ENCODE measurements around the gene FKBP5.
A peak's percentile ranks its signal among the peaks of the same experiment; 100 is the strongest.
"Not testable (repeated sequence)": the region's sequence is repeated elsewhere in the genome, so short reads cannot be mapped to it uniquely, and the experiment has no call there.

FKBP5 gene

DNA sequence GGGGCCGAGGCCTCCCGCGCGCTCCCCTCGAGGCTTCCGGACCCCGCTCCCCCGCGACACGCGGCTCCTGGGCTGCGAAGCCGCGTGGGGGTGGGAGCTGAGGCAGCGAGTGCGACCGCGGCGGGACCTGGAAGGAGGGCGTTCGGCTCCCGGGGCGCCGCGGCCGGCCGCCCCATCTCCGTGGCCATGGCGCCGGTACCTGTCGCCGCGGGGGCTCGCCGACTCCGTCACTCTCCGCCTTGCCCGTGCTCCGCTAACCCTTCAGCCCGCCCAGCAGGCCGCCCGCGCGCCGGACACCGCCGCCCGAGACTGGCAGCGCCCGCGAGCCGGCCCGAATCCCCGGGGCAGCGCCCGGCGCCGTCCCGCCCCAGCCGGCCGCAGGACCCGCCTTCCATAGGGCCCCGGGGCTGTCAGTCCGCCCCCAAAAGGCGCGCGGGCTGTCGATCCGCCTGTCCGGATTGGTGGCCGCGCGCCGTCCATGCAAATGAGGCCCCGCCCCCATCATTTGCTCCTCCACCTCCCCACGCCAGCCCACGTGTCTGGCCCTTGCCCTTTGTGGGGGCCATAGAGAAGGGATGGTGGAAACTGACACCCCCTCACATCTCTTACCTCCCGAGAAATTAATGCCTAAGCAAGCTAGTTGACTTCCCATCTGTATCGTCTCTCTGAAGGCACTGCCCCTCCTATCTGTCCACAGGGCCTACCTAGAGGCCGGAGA is at the start of gene FKBP5:
TSS of gene FKBP5 (minus strand) at position 311 of the 718 bp plus-strand sequence. CDS start 46,091 bp downstream, outside the sequence.
- peak; percentile 27 for DNase-seq

DNA sequence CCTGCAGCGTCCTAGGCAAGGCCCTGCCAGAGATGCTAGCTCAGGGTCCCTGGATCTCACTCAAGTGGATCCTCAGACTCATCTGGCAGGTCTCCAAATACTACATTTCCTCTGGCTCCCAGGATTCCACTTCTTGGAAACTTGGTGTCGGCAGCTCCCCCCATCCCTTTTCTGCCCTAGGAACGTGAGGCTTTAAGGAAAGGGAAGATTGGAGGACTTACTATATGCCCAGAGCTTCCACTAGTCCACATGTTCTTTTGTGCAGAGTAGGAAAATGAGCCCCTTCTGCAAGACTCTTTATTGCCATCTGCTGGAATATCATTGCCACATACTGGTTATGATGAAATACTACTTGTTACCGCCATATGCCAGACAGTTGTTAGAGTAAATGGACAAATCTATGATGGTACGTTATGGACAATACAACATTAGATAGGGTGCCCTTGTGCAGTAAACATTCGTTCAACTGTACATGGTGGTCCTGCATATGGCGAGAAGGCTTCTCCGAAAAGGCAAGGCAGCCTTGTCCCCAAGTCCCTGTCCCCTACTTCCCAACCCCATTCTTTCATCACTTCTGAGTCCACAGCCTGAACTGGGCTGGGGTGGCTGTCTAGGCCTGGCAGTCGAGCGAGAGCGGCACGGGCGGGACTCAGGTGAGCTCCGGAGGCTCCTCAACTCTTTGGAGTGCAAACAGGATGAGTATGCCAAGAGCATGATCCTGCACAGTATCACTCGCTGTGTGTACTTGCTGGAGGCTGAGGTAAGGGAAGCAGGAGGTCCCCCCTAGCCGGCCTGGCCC is 48.9 kb upstream of the FKBP5 start:
- DNase-seq: peak; percentile 88

DNA sequence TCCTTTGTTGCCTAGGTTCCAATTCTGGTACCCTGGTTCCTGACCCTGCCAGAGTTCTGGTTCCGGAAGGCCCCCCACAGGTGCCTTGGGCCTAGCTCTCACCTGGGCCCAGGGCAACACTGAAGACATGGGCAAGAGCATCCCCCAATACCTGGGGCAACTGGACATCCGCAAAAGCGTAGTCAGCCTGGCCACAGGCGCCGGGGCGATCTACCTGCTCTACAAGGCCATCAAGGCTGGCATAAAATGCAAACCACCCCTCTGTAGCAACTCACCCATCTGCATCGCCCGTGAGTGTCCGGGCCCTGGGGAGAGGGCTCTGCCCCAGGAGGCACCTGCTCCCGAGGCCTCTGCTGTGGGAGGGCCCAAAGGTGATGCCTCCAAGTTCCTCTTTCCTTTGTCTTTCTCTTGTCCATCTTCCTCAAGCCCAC is 48.3 kb upstream of the FKBP5 start, which contains the start of gene ARMC12:
TSS of gene ARMC12 (plus strand) at position 51 of the 431 bp plus-strand sequence. CDS start at position 128, 77 bp downstream.
- DNase-seq: no peak

DNA sequence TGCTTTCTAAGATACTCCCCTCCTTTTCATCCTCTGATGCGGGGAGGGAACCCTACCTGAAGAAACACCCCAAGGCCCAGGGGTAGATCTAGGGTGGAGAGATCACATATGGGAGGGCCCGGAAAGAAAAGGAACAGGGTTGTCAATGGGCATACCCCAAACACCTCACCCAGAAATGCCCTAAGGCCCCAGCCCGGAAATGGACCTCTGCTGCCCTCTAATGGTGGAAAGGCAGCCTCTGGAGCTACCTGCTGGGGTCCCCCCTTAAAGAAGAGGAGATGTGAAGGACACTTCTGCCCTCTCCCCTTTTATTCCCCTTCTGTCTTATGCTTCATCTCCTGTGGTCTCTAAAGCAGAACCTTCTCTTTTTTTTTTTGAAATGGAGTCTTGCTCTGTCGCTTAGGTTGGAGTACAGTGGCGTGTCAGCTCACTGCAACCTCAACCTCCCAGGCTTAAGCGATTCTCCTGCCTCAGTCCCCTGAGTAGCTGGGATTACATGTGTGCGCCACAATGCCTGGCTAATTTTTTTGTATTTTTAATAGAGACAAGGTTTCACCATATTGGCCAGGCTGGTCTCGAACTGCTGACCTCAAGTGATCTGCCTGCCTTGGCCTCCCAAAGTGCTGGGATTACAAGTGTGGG is 47.7 kb upstream of the FKBP5 start:
- DNase-seq: peak; percentile 44

DNA sequence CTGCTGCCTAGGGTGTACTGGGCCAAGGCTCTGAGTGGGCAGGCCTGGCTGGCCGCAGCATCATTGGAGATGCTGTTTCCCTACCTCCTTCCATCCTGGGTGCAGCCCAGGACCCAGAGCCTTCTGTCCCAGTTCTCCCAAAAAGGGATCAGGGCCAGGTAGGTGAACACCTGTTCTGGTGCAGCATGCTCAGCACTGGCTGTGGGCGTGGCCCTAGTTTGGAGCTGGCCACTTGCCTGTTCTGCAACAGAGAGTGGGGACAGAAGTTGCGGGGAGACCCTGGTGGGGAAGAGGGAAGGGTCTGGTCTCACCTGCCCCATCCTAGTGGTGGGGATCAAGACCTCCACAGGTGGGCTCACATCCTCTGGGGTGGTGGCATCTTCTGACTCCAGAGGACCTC is 46.7 kb upstream of the FKBP5 start:
- no peak for DNase-seq

DNA sequence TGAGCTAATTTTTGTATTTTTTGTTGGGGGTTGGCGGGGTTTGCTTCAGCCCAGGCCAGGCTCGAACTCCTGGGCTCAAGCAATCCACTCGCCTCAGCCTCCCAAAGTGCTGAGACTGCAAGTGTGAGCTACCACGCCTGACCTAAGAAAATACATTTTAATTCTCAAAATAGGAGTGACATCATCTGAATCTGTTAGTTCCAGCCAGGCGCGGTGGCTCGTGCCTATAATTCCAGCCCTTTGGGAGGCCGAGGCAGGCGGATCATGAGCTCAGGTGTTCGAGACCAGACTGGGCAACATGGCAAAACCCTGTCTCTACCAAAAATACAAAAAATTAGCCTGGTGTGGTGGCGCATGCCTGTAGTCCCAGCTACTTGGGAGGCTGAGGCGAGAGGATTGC is 45.6 kb upstream of the FKBP5 start:
- DNase-seq: not testable (repeated sequence)

DNA sequence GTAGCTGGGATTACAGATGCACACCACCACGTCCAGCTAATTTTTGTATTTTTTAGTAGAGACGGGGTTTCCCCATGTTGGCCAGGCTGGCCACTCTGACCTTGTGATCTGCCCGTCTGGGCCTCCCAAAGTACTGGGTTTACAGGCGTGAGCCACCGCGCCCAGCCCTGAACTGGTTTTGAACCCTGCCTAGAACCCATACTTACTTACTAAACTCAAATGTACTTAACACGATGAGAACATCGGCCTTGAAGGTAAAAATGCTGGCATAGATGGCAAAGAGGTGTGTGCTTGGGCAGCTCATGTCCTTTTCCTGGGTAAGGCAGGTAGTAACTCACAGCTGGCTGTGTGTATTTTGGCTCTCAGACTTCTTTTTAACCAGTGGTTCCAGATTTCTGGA is 44.9 kb upstream of the FKBP5 start:
- no peak for DNase-seq

DNA sequence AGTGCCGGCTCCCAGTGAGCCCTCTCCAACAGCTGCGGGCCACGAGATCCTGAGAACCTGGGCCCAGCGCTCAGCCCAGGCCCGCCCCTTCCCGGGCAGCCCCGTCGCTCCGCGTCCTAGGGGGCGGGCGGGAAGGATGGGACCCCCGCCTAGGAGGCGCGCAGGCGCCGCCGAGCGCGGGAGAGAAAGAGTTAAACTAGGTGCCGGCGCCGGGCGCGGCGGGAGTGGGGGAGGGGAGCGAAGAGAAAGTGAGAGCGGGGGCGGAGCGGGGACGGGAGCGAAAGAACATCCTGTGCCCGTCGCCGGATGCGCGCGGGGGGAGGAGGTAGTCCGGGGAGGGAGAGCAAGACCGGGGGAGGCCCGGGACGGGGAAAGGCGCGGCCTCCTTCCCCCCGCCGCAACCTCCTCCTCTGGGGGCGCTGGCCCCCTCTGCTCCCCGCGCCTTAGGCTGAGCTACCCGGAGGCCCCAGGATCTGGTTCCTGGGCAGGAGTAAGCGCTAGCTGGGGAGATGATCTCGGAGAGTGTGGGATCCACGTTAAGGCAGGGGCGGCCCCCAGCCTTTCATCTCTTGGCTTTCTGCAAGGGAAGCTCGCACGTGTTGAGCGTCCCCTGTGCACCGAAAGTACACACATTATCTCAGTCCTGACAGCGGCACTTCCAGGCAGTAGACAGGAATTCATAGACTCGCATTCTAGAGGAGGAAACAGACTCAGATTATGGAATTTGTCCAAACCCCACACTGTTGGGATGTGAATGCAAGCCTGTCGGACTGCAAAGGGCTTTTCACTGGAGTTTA is 43.2 kb upstream of the FKBP5 start:
- DNase-seq: peak; percentile 75

DNA sequence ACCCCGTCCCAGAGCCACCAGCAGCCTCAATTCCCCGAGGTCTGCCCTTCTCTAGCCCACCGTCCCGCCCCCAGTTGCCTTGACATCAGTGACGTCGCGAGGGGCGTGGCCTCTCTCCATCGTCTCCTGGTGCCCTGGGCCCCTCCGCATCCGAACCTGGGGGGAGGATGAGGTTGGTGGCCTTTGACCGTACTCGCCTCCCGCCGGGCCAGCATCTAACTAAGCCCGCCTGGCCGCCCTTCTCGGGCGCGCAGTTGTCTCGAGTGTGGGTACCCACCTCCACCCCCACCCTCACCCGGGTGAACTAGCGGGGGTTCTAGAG is 42.7 kb upstream of the FKBP5 start:
- peak; percentile 70 for DNase-seq

DNA sequence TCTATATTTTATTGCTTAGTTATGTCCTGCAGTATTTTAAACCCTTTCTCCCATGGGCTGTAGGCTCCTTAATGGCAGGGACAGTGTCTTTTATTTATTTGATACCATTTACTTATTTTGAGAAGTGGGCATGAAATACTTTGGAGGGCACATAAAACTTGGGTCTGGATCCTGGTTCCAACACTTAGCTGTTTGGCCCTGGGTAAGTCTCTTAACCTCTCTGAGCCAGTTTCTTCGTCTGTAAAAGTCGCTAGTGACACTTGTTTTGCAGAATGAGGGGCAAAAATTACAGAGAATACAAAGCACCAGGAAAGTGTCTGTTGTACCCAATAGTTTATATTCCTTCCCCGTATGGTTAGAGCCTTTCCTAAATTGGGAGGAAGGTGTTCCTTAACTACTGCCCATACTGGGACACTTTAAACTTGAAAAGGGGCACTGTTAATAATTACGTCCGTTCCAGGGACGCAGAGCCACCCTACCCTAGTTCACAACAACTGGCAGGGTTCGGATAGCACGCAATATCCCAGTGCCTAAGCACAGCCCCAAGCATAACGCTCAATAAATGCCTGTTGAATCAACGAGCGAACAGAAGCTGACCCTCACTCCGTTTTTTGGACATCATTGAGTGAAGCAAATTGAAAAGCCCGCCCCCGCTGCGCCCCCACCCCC is 42.2 kb upstream of the FKBP5 start:
- no peak for DNase-seq

DNA sequence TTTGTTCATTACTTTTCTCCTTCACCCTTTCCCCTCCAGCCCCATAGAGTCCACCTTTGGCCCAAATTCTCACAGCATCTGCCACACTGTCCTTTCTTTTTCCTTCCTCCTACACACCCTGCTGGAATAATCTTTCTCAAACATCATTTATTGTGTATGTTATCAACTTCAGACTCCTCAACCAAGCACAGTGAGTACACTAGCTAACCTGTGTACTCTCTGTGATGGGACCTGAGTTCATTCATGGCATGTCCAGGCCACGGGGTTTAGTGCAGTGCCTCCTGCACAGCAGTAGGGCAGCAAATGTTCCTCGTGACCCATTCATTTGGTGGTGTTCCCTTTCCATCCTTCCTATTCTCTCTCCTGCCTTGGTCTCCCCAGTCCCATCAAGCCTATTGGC is 41.0 kb upstream of the FKBP5 start:
- DNase-seq: no peak

DNA sequence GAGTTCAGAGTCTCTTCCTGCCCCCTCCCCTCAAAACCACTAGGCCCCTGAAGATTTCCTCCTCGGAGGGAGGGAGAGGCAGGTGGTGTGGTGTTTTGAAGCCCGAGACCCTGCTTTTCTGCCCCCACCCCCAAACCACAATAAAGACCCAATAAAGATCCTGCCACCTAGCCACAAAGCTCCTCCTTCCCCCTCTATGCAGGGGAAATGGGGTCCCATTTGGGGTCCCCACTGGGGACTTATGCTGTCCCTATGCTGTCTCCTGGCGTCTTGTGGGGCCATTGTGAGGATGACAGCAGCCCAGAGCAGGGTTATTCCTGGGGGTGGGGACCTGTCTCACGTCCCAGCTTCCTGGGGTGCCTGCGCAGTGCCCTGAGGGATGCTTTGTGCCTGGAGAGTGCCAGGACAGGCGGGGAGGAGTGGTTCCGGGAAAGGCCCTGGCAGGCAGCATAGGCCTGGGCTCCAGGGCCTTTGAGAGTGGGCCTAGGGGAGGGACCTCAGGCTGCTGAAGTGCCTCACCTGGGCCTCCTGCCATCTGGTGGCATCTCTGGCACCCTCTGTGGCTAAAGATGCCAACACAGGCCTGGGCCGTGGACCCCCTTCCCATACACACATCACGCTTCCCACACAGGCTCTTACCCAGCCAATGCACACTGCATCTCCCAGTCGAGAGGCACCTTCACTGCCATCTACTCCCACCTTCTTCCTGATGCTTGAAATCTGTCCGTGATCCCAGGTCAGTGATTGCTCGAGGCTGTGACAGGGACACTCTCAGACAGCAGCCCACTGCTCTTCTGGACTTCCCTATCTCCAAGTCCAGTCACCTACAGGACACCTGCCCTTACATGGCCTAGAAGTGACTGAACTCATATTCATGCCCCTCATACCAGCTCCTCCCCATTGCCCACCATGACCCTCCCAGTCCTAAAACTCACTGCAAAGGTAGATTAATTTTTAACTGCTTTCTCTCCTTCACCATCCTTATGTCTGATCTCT is 40.3 kb upstream of the FKBP5 start:
- DNase-seq: no peak

DNA sequence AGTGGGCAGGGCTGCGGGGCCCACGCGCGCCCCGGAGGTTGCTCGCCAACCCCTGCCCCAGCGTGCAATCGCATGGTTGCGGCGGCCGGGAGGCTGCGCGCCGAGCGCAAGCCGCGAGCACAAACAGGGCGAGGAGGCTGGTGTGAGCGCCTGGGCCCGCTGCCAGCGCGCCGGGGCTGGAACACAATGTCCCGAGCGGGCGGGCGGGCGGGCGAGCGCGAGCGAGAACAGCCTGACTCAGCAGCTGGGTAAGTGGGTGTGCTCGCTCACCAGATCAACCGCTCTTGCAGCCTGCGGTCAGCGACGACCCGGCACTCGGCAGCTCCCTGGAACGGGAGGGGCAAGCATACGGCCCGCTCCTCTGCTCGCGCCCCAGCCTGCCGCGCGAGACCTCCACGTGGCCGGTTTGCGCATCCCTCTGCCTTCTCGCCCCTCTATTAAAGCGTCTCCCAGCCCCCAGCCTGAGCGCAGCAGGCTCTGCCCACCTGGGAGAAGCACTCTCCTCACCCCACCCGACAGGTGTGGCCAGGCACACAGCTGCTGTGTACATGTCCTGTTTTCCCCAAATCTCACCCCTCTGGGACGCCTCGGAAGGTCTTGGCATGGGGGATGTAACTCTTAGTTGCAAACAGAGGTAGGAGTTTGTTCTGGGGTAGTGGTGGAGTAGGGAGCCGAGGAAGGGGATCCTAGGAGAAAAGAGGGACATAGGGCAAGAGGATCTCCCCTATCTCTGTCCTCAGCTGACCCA is 39.4 kb upstream of the FKBP5 start:
- DNase-seq: peak; percentile 66

DNA sequence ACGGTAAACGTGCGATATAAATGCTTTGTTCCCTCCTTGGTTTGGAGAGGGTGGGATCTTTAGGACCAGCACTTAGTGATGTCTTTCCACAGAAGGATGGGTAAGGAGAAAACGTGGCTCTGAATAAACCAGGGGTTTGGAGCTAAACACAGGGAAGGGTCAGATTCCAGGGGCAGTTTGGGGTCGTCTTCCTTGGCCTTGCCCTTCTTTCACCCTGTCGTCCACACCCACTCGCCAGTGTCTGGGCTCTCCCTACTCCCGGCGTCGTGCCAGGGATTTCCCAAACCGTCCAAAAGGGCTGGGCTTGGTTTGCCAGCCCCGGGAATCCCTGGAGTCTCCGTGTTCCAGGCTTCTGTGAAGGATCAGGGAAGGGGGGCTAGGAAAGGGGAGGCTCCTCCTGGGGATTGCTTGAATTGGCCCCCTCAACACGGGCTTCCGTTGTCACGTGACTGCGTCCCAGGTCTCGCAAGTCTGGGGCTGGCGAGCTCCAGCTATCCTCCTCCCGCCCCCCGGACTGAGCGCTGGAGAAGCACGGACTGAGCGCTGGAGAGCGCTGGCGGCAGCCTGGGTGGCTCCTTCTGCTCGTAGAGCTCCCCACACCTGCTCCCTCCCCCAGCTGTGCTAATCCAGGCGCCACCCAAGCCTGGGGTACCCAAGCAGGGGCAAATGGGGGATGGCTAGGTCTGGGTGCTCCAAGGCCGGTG is 38.7 kb upstream of the FKBP5 start:
- DNase-seq: peak; percentile 74

DNA sequence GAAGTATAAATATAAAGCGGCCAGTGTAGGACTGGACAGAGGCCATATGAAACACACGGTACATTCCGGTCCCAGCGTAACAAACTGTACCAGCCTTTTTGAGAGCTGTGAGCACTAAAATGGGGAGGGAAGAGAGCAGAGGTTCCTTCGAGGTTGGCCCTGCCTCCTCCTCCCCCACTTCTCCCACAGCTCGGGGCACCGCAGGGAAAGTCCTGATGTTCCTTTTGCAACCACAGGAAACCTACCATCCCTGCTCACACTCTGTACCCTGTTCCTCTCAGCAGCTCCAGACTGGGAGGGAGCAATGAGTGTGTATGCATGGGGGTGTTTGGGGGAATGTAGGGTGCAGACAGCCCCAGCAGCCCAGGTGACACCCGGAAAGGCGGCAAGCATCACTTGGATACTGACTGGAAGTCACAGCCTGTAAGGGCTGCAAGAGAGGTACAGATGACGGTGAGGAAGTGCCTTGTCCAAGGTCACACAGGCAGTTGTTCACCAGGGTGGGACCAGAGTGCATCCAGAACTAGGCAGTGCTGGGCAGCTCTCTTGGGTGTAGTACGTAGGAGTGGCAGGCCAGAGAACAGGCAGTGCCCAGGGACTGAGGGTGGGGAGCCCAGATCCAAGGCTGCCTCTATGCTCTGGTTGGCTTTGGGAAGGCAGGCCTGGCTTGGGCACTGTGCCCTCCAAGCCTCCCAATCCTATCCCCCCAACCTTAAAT is 37.2 kb upstream of the FKBP5 start:
- no peak for DNase-seq

DNA sequence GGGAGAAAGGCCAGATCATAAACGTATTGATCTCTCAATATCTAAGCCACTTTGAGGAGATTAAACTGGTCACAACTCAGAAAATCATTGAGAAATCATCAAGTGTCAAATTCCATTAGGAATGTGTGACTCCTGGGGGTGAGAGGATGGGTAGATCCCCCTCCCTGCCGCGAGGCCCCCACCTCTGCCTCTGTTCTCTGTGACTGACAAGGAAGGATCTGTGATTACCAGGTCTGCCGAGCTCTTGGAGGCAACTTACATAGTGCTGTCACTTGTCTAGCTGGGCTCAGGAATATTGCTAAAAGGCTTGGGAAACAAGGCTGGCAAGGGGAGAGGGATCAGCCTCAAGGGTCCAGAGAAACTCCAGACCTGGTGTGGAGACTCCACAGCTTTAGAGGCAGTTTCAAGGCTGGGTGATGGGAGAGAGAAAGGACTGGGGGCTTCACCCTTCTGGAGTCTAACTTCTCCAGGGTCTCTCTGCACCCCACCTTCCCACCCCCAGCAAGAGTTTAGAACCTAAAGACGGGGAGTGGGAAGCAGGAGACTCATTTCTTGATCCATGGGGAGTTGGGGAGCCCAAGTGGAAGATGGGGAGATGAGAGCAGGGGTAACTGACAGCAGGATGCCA is 36.5 kb upstream of the FKBP5 start:
- no peak for DNase-seq

DNA sequence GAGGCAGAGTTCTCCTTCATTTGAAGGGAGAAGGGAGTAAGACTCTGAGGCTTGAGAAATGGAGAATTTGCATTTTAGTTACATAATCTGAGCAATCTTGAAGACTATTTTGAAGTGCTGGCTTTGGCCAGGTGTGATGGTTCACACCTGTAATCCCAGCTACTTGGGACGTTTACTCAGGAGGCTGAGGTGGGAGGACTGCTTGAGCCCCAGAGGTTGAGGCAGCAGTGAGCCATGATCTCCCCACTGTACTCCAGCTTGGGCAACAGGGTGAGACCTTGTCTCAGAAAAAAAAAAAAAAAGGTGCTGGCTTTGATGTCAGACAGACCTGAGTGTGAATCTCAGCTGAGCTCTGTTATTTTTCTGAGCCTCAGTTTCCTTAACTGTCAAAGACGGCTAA is 35.8 kb upstream of the FKBP5 start:
- no peak for DNase-seq

DNA sequence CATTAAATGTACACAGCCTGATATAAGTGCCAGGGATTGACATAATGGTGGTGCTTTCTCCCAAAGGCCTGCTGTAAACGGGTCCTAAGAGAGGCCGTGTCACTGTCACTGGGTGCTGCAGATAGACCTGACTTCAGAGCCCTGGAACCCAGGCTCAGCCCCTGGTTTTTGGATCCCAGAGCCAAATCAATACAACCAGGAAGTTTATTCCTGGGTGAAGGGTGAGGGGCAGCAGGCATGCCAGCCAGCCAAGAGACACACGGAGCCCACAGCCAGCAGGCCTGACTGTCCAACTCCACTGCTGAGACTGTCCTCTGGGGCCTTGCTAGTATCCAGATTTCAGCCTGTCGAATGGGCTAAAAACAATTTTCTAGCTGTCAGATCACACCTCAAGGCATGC is 35.3 kb upstream of the FKBP5 start:
- no peak for DNase-seq

DNA sequence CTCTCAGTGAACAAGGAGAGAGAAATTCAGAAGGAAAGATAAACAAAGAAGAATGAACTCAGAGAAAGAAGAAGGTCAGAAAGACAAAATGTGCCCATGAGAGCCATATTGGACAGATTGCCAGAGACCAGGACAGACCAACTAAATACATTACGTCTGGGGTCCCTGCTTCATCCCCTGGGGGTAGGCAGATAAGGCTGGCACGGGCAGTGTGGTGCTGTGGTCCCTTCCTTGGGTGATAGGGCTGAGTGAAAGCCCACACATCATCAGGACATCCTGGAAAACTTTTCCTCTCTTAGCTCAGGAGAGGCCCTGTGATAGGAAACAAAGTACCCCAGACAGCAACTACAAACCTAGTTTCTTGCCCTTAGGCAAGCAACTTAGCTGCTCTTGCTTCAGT is 34.9 kb upstream of the FKBP5 start:
- DNase-seq: no peak

Data from NCI-H1694 treated with DMSO at 0.1 percent for 48 hours (cell line).